ENCODE results near the gene NRAP.

GRCh38 chr10:113590581-113590980 is 73.3 kb downstream of the NRAP start:
- TF ChIP-seq CTCF (IDR thresholded peaks at IDR 0.05) (no peak), ZFX (IDR thresholded peaks at IDR 0.05; ENCODE audit: borderline replicate concordance) (no peak)

Data from 22Rv1 (cell line).